CD14-positive monocyte (primary cell): Measurements from ENCODE around the gene MICAL2. TPM values are rescaled to one million over a fixed set of nuclear protein-coding genes. Genes with fewer than 3 reads are reported as not detected.

Experiments used
- DNase-seq, 3 donors: peaks; one replicate each; pipeline ENCODE4 v3.0.0-alpha.2; 2011 to 2022
- H2AFZ ChIP-seq: 2 replicates; pipeline ENCODE4 v1.6.0; 2012; ENCODE audit warnings: mild to moderate bottlenecking, low read depth, low read length, inconsistent platforms; ENCODE audit not compliant: insufficient read depth, poor library complexity, severe bottlenecking
- H3K27ac ChIP-seq, 2 donors: 1 replicate in 1 of 2; 2 replicates in 1 of 2; pipeline ENCODE4 v1.5.1; 2012 to 2013; ENCODE audit warnings: low read length in 2 of 2, control low read depth in 1 of 2, inconsistent platforms in 1 of 2, low read depth in 1 of 2, mild to moderate bottlenecking in 1 of 2
- H3K27me3 ChIP-seq, 2 donors: one replicate each; pipeline versions ENCODE4 v1.6.0 to v1.6.1; 2011 to 2013; ENCODE audit warnings: low read length in 2 of 2; ENCODE audit not compliant: control insufficient read depth in 2 of 2, insufficient read depth in 2 of 2
- H3K36me3 ChIP-seq, 2 donors: replicated peaks in 1 of 2; 1 replicate in 1 of 2; 2 replicates in 1 of 2; pipeline versions ENCODE4 v1.5.1 to v1.6.1; 2012 to 2013; ENCODE audit warnings: low read length in 2 of 2, control low read depth in 1 of 2, inconsistent platforms in 1 of 2, mild to moderate bottlenecking in 1 of 2; ENCODE audit not compliant: insufficient read depth in 2 of 2, control insufficient read depth in 1 of 2
- H3K4me1 ChIP-seq, 2 donors: 1 replicate in 1 of 2; 2 replicates in 1 of 2; pipeline versions ENCODE4 v1.5.1 to v1.6.1; 2012 to 2013; ENCODE audit warnings: low read length in 2 of 2, control low read depth in 1 of 2, inconsistent platforms in 1 of 2, mild to moderate bottlenecking in 1 of 2, moderate library complexity in 1 of 2; ENCODE audit not compliant: insufficient read depth in 2 of 2, control insufficient read depth in 1 of 2
- H3K4me2 ChIP-seq: replicated peaks from 2 replicates; pipeline ENCODE3; 2012; ENCODE audit warnings: low read length, moderate library complexity, mild to moderate bottlenecking; ENCODE audit not compliant: poor library complexity, severe bottlenecking; ENCODE audit errors: extremely low read depth
- H3K4me3 ChIP-seq, 3 experiments: fragments of 200-600 bp in 1 of 3; sonication (generic) in 1 of 3; replicated peaks in 1 of 3; 1 replicate in 2 of 3; 2 replicates in 1 of 3; pipeline ENCODE4 v1.5.1; 2011 to 2013; ENCODE audit warnings: low read length in 3 of 3, mild to moderate bottlenecking in 3 of 3, control low read depth in 2 of 3, low read depth in 2 of 3, inconsistent platforms in 1 of 3, moderate library complexity in 1 of 3
- H3K79me2 ChIP-seq: 2 replicates; pipeline ENCODE4 v1.6.0; 2012; ENCODE audit warnings: mild to moderate bottlenecking, control low read depth, inconsistent platforms, low read length, moderate library complexity; ENCODE audit not compliant: insufficient read depth
- H3K9ac ChIP-seq: 2 replicates; pipeline ENCODE4 v1.6.0; 2017; ENCODE audit warnings: low read length, mild to moderate bottlenecking; ENCODE audit not compliant: insufficient read depth, poor library complexity, severe bottlenecking
- H3K9me3 ChIP-seq, 2 donors: replicated peaks in 1 of 2; 1 replicate in 1 of 2; 2 replicates in 1 of 2; pipeline versions ENCODE4 v1.5.1 to v1.6.1; 2012 to 2013; ENCODE audit warnings: low read length in 2 of 2, control low read depth in 1 of 2; ENCODE audit not compliant: control insufficient read depth in 1 of 2, insufficient read depth in 1 of 2
- H4K20me1 ChIP-seq: 2 replicates; pipeline ENCODE4 v1.6.0; 2012; ENCODE audit warnings: mild to moderate bottlenecking, low read length, control low read depth, moderate library complexity; ENCODE audit not compliant: insufficient read depth
- H3K27ac Mint-ChIP-seq, 7 donors: one replicate each; pipeline ENCODE4 v1.8.0; 2020; ENCODE audit warnings: mild to moderate bottlenecking in 7 of 7, mixed read lengths in 7 of 7, moderate library complexity in 6 of 7, inconsistent platforms in 2 of 7
- H3K27me3 Mint-ChIP-seq, 3 donors: one replicate each; pipeline ENCODE4 v1.8.0; 2021 to 2022; ENCODE audit warnings: low read depth in 3 of 3, mild to moderate bottlenecking in 3 of 3, mixed read lengths in 3 of 3, moderate library complexity in 3 of 3, inconsistent platforms in 1 of 3
- H3K36me3 Mint-ChIP-seq, 2 donors: one replicate each; pipeline ENCODE4 v1.8.0; 2020; ENCODE audit warnings: mixed read lengths in 2 of 2, inconsistent platforms in 1 of 2, mild to moderate bottlenecking in 1 of 2
- H3K4me1 Mint-ChIP-seq: one replicate; pipeline ENCODE4 v1.8.0; 2020; ENCODE audit warnings: mild to moderate bottlenecking, mixed read lengths
- H3K4me3 Mint-ChIP-seq, 2 donors: one replicate each; pipeline ENCODE4 v1.8.0; 2020; ENCODE audit warnings: mild to moderate bottlenecking in 2 of 2, mixed read lengths in 2 of 2, moderate library complexity in 1 of 2
- H3K9me3 Mint-ChIP-seq, 7 donors: one replicate each; pipeline ENCODE4 v1.8.0; 2020 to 2022; ENCODE audit warnings: mixed read lengths in 7 of 7, mild to moderate bottlenecking in 6 of 7, moderate library complexity in 6 of 7, inconsistent platforms in 2 of 7
- CTCF ChIP-seq: fragments of 200-600 bp; IDR thresholded peaks from one replicate; pipeline ENCODE4 v1.8.0; 2022; ENCODE audit warnings: antibody characterized with exemption, mild to moderate bottlenecking
- WGBS: methylation state at CpG from one replicate; pipeline ENCODE4 v1.1.5; 2013; ENCODE audit warnings: missing lambda C conversion rate; ENCODE audit not compliant: insufficient coverage; 5-methylcytosine and 5-hydroxymethylcytosine counted together
- intact Hi-C, 2 donors: fragments of 100-400 bp; cut with micrococcal nuclease; formaldehyde crosslinking; loops; one replicate each; pipeline versions ENCODE4 v1.15.0 to v1.15.1; 2023
- polyA plus RNA-seq, 3 donors: library from polyadenylated mRNA; depleted of rRNA in 1 of 3; unstranded in 2 of 3; stranded (reverse) in 1 of 3; fragments of 300-500 nt in 2 of 3; fragments of >200 nt in 1 of 3; fragmentation: Illumina TruSeq in 2 of 3; gene quantifications; 1 replicate in 2 of 3; 2 replicates in 1 of 3; pipeline ENCODE4 v1.2.3, GENCODE V29; 2012 to 2021

Gene MICAL2
- polyA plus RNA-seq, 3 donors: 39.8 to 72.5 (median 44.0) TPM

- peaks cover 2 to 10% (median 5%) of the 10 kb centered on the region in 3 donors for H3K27me3 Mint-ChIP-seq
- no peaks in the 10 kb centered on the region for H3K27me3 ChIP-seq
- H3K36me3 Mint-ChIP-seq: no peaks in the 10 kb centered on the region
- no peak overlapping the region for H2AFZ ChIP-seq
- no peak overlapping the region for H3K9ac ChIP-seq
- no peak for DNase-seq
- 100% methylated on average over 2 of the region's 4 CpGs for WGBS
- H4K20me1 ChIP-seq: no peaks in the 10 kb centered on the region
- peaks cover 0 to 3% (median 0%) of the 10 kb centered on the region in 7 donors for H3K9me3 Mint-ChIP-seq
- H3K4me3 Mint-ChIP-seq: no peak overlapping the region
- no peak overlapping the region for H3K4me2 ChIP-seq
- H3K9me3 ChIP-seq: no peaks in the 10 kb centered on the region
- peaks cover 11% of the 10 kb centered on the region for H3K4me1 Mint-ChIP-seq
- no peak overlapping the region for H3K27ac ChIP-seq
- intact Hi-C loops: no loop called here
- TF ChIP-seq CTCF: no peak
- H3K4me1 ChIP-seq: peaks cover 3 to 11% of the 10 kb centered on the region in 2 donors
- no peaks in the 10 kb centered on the region for H3K36me3 ChIP-seq
- H3K79me2 ChIP-seq: no peaks in the 10 kb centered on the region
- H3K4me3 ChIP-seq: no peak overlapping the region
- peak overlapping the region in 1 of 7 donors; percentile 14 for H3K27ac Mint-ChIP-seq
Observed at GRCh38 chr11:12076840-12077534, 33.4 kb upstream of the MICAL2 start.

- Mint-ChIP-seq H3K36me3 (no peaks in the 10 kb centered on the region), H3K27ac (peak overlapping the region in 1 of 7 donors; percentile 29), H3K27me3 (peaks cover 2 to 10% (median 5%) of the 10 kb centered on the region in 3 donors), H3K4me3 (no peak overlapping the region), H3K9me3 (peaks cover 0 to 3% (median 0%) of the 10 kb centered on the region in 7 donors), H3K4me1 (peaks cover 11% of the 10 kb centered on the region)
- WGBS: 94% methylated on average over 5 of the region's 7 CpGs
- no peak for TF ChIP-seq CTCF
- intact Hi-C loops: no loop called here
- Histone ChIP-seq H3K27ac (no peak overlapping the region), H3K79me2 (no peaks in the 10 kb centered on the region), H3K4me1 (peaks cover 3 to 11% of the 10 kb centered on the region in 2 donors), H3K27me3 (no peaks in the 10 kb centered on the region), H4K20me1 (no peaks in the 10 kb centered on the region), H3K4me2 (no peak overlapping the region), H3K4me3 (no peak overlapping the region), H3K9me3 (no peaks in the 10 kb centered on the region), H3K36me3 (no peaks in the 10 kb centered on the region), H2AFZ (no peak overlapping the region), H3K9ac (peak overlapping the region; percentile 15)
- no peak for DNase-seq
Observed at GRCh38 chr11:12077535-12078280, 32.7 kb upstream of the MICAL2 start.
